ENCODE results near the gene DISP3.

The DISP3 gene

GRCh38 chr1:11524465-11525150 is 45.7 kb downstream of the DISP3 start:
- DNase-seq (ENCODE audit: low read depth, low spot score), result no peak
- Histone ChIP-seq H3K9me3 (ENCODE audit: low read depth, low read length) (no peaks in the 10 kb centered on the region), H3K27ac (no peak overlapping the region), H3K4me3 (no peak overlapping the region), H3K9ac (ENCODE audit: insufficient read length) (no peak overlapping the region), H3K36me3 (ENCODE audit: insufficient read depth, low read length) (no peaks in the 10 kb centered on the region)
- TF ChIP-seq POLR2AphosphoS5 (IDR thresholded peaks at IDR 0.05; ENCODE audit: borderline replicate concordance, low read depth, low read length) (no peak), EZH2 (IDR thresholded peaks at IDR 0.05) (no peak), FOXP2 (optimal IDR thresholded peaks at IDR 0.05; ENCODE audit: control extremely low read depth, extremely low read length, insufficient read depth) (no peak)

GRCh38 chr1:11525151-11525505 is 46.2 kb downstream of the DISP3 start:
- no peak overlapping the region for H3K4me3 ChIP-seq
- H3K9me3 ChIP-seq (ENCODE audit: low read depth, low read length), result no peaks in the 10 kb centered on the region
- no peak for TF ChIP-seq FOXP2 (optimal IDR thresholded peaks at IDR 0.05; ENCODE audit: control extremely low read depth, extremely low read length, insufficient read depth)
- no peak for TF ChIP-seq POLR2AphosphoS5 (IDR thresholded peaks at IDR 0.05; ENCODE audit: borderline replicate concordance, low read depth, low read length)
- no peak for TF ChIP-seq EZH2 (IDR thresholded peaks at IDR 0.05)
- no peaks in the 10 kb centered on the region for H3K36me3 ChIP-seq (ENCODE audit: insufficient read depth, low read length)
- DNase-seq (ENCODE audit: low read depth, low spot score), result no peak
- no peak overlapping the region for H3K9ac ChIP-seq (ENCODE audit: insufficient read length)
- H3K27ac ChIP-seq, result no peak overlapping the region

- Histone ChIP-seq H3K27ac (no peak overlapping the region), H3K9me3 (ENCODE audit: low read depth, low read length) (no peaks in the 10 kb centered on the region), H3K36me3 (ENCODE audit: insufficient read depth, low read length) (no peaks in the 10 kb centered on the region), H3K9ac (ENCODE audit: insufficient read length) (no peak overlapping the region), H3K4me3 (no peak overlapping the region)
- no peak for DNase-seq (ENCODE audit: low read depth, low spot score)
- no peak for TF ChIP-seq EZH2 (IDR thresholded peaks at IDR 0.05)
- TF ChIP-seq POLR2AphosphoS5 (IDR thresholded peaks at IDR 0.05; ENCODE audit: borderline replicate concordance, low read depth, low read length), result no peak
- no peak for TF ChIP-seq FOXP2 (optimal IDR thresholded peaks at IDR 0.05; ENCODE audit: control extremely low read depth, extremely low read length, insufficient read depth)
Observed at GRCh38 chr1:11525516-11525915, 46.6 kb downstream of the DISP3 start.

- Histone ChIP-seq H3K27ac (no peak overlapping the region), H3K9ac (ENCODE audit: insufficient read length) (no peak overlapping the region), H3K9me3 (ENCODE audit: low read depth, low read length) (no peaks in the 10 kb centered on the region), H3K4me3 (no peak overlapping the region), H3K36me3 (ENCODE audit: insufficient read depth, low read length) (no peaks in the 10 kb centered on the region)
- no peak for DNase-seq (ENCODE audit: low read depth, low spot score)
- TF ChIP-seq EZH2 (IDR thresholded peaks at IDR 0.05) (no peak), FOXP2 (optimal IDR thresholded peaks at IDR 0.05; ENCODE audit: control extremely low read depth, extremely low read length, insufficient read depth) (no peak)
Observed at GRCh38 chr1:11526071-11526895, 47.3 kb downstream of the DISP3 start.

GRCh38 chr1:11527541-11528452 is 48.8 kb downstream of the DISP3 start:
- Histone ChIP-seq H3K4me3 (no peak overlapping the region), H3K36me3 (ENCODE audit: insufficient read depth, low read length) (no peaks in the 10 kb centered on the region), H3K27ac (no peak overlapping the region), H3K9me3 (ENCODE audit: low read depth, low read length) (no peaks in the 10 kb centered on the region), H3K9ac (ENCODE audit: insufficient read length) (no peak overlapping the region)
- TF ChIP-seq FOXP2 (optimal IDR thresholded peaks at IDR 0.05; ENCODE audit: control extremely low read depth, extremely low read length, insufficient read depth), result no peak
- no peak for TF ChIP-seq EZH2 (IDR thresholded peaks at IDR 0.05)
- TF ChIP-seq POLR2AphosphoS5 (IDR thresholded peaks at IDR 0.05; ENCODE audit: borderline replicate concordance, low read depth, low read length), result no peak
- DNase-seq (ENCODE audit: low read depth, low spot score), result no peak

GRCh38 chr1:11528611-11529261 is 49.8 kb downstream of the DISP3 start:
- TF ChIP-seq POLR2AphosphoS5 (IDR thresholded peaks at IDR 0.05; ENCODE audit: borderline replicate concordance, low read depth, low read length) (no peak), EZH2 (IDR thresholded peaks at IDR 0.05) (no peak), FOXP2 (optimal IDR thresholded peaks at IDR 0.05; ENCODE audit: control extremely low read depth, extremely low read length, insufficient read depth) (no peak)
- H3K36me3 ChIP-seq (ENCODE audit: insufficient read depth, low read length), result no peaks in the 10 kb centered on the region
- no peak overlapping the region for H3K4me3 ChIP-seq
- H3K9me3 ChIP-seq (ENCODE audit: low read depth, low read length), result no peaks in the 10 kb centered on the region
- no peak overlapping the region for H3K9ac ChIP-seq (ENCODE audit: insufficient read length)
- H3K27ac ChIP-seq, result no peak overlapping the region
- no peak for DNase-seq (ENCODE audit: low read depth, low spot score)

GRCh38 chr1:11529330-11529729 is 50.4 kb downstream of the DISP3 start:
- H3K9me3 ChIP-seq (ENCODE audit: low read depth, low read length), result no peaks in the 10 kb centered on the region
- no peak overlapping the region for H3K4me3 ChIP-seq
- H3K36me3 ChIP-seq (ENCODE audit: insufficient read depth, low read length), result no peaks in the 10 kb centered on the region
- no peak for DNase-seq (ENCODE audit: low read depth, low spot score)
- H3K9ac ChIP-seq (ENCODE audit: insufficient read length), result no peak overlapping the region
- H3K27ac ChIP-seq, result no peak overlapping the region
- no peak for TF ChIP-seq FOXP2 (optimal IDR thresholded peaks at IDR 0.05; ENCODE audit: control extremely low read depth, extremely low read length, insufficient read depth)

All from SK-N-MC (cell line).